ENCODE data around the gene RNF144A.
"Not testable (repeated sequence)": the region's sequence is repeated elsewhere in the genome, so short reads cannot be mapped to it uniquely, and the experiment has no call there.

The RNF144A gene

DNA sequence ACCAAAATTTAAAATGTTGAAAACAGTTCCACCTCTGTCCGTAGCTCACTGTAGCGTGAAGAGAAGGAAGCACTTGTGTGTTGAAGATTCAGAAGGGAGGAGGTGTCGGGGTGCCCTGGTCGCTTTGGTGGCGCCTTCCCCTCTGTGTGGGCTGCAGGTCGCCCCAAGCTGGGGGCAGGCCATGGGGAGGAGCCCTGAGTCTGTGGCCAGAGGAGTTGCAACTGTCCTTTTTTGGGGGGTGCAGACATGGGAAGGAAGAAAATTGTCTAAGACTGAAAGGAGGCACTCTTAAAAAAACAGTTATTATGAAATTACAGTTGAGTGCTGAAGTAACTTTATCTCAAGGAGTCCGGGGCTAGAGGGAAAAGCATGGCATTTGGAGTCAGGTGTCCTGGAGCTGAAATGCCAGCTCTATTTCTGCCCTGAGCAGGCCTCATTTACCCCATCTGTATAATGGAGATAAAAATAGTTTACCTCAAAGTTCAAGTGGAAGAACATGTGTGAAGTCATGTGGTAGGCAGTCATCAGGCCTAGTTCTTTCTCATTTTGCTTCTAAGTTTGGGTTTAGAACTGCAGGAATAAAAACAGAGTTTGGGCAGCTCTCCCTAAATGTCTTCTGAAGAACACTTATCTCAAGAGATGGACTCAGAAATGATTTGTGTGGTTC is 82.1 kb downstream of the RNF144A start:
- DNase-seq (ENCODE audit: low read depth) = no peak
- TF ChIP-seq, protein P1, sequence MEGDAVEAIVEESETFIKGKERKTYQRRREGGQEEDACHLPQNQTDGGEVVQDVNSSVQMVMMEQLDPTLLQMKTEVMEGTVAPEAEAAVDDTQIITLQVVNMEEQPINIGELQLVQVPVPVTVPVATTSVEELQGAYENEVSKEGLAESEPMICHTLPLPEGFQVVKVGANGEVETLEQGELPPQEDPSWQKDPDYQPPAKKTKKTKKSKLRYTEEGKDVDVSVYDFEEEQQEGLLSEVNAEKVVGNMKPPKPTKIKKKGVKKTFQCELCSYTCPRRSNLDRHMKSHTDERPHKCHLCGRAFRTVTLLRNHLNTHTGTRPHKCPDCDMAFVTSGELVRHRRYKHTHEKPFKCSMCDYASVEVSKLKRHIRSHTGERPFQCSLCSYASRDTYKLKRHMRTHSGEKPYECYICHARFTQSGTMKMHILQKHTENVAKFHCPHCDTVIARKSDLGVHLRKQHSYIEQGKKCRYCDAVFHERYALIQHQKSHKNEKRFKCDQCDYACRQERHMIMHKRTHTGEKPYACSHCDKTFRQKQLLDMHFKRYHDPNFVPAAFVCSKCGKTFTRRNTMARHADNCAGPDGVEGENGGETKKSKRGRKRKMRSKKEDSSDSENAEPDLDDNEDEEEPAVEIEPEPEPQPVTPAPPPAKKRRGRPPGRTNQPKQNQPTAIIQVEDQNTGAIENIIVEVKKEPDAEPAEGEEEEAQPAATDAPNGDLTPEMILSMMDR (conservative IDR thresholded peaks at IDR 0.05; ENCODE audit: low read depth, low read length) = no peak
- no peak overlapping the region for H3K4me3 ChIP-seq (ENCODE audit: low read length)

- DNase-seq (ENCODE audit: low read depth); H3K4me3 ChIP-seq (ENCODE audit: low read length): not testable (repeated sequence)
Observed at GRCh38 chr2:7001395-7001794, 84.2 kb downstream of the RNF144A start.

GRCh38 chr2:7003895-7004294 is 86.7 kb downstream of the RNF144A start:
- no peak overlapping the region for H3K4me3 ChIP-seq (ENCODE audit: low read length)
- TF ChIP-seq, protein P1 (conservative IDR thresholded peaks at IDR 0.05; ENCODE audit: low read depth, low read length) = no peak
- DNase-seq (ENCODE audit: low read depth) = no peak

DNA sequence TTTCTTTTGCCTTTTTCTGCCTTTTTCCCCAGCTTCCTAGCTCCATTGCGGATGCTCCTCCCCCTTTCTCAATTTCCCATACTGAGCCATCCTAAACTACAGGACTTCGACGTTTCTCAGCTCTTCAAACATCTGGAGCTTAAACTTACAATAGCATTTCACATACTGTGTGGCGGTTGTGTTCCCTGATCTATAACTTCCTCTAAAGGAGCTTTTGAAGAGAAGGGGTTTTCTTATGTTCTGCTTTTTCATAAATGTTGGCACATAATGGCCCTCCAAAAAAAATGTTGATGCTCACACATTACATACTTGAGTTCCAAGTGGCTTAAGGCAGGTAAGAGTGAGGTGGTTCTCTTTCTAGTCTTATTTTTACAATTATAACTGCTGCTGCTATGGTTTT is 87.4 kb downstream of the RNF144A start:
- H3K4me3 ChIP-seq (ENCODE audit: low read length) = no peak overlapping the region
- TF ChIP-seq, protein P1 (conservative IDR thresholded peaks at IDR 0.05; ENCODE audit: low read depth, low read length) = no peak
- DNase-seq (ENCODE audit: low read depth) = no peak

DNA sequence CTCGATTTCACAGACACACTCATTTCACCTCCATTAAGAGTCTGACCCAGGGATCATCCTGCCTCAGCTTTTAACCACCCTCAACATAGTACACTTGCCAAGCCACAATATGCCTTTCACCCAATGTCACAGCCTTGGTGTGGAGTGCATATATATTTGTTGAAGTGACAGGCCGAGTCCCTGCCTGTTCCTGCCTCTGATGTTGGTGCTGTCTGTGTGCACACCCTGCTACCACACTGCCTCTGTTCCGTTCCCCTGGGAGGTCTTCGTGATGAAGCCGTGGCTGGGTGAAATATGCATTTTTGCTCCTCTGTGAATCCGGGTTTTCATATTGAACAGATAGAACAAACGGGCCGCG is 90.3 kb downstream of the RNF144A start:
- no peak overlapping the region for H3K4me3 ChIP-seq (ENCODE audit: low read length)
- TF ChIP-seq, protein P1 (conservative IDR thresholded peaks at IDR 0.05; ENCODE audit: low read depth, low read length) = no peak
- DNase-seq (ENCODE audit: low read depth) = no peak

- TF ChIP-seq, protein P1 (conservative IDR thresholded peaks at IDR 0.05; ENCODE audit: low read depth, low read length) = peak; percentile 57
- H3K4me3 ChIP-seq (ENCODE audit: low read length) = no peak overlapping the region
- peak; percentile 67 for DNase-seq (ENCODE audit: low read depth)
Observed at GRCh38 chr2:7007846-7008741, 90.9 kb downstream of the RNF144A start.

DNA sequence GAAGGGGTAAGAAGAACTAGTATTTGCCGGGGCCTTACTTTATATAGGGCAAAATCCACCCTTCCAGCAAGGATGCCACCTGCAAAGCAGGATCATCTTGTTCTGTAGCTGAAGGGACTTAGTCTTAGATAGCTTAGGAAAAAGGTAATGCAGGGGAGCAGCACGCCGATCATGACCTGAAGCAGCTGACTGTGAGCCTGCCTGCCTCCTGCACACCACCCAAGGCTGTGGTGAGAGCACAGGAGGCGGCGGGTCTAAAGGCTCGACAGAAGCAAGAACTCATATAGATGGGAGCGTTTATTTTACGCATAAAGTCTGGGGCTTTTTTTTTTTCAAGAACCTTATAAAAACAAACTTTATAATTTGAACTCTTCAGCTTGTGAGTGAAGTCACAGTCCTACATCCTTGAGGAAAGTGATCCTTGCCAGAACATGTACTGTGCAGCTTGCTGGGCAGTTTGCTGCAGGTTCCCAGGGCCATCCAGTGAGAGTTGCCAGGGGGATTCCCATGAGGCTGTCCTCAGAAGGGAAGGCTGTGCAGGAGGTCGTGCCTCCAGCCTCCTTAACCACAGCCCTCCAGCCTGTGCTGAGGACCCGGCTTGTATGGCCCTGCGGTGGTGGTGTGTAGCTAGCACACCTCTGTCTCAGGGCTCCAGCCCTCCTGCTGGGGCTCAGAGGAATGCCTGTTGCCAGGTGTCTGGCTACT is 92.1 kb downstream of the RNF144A start:
- no peak overlapping the region for H3K4me3 ChIP-seq (ENCODE audit: low read length)
- TF ChIP-seq, protein P1 (conservative IDR thresholded peaks at IDR 0.05; ENCODE audit: low read depth, low read length) = no peak
- DNase-seq (ENCODE audit: low read depth) = no peak
